ENCODE measurements around the gene ARHGEF10L.

The ARHGEF10L gene

GRCh38 chr1:17637055-17637454 is 97.6 kb downstream of the ARHGEF10L start:
- no peak overlapping the region for H4K91ac ChIP-seq (ENCODE audit: low read length)
- 99% methylated on average over 4 of the region's 4 CpGs for WGBS

GRCh38 chr1:17639703-17640340 is 100.3 kb downstream of the ARHGEF10L start:
- H3K4ac ChIP-seq (ENCODE audit: low read depth in 1 of 2, low read length in 2 of 2) = no peak overlapping the region
- no peak overlapping the region for H2AK5ac ChIP-seq (ENCODE audit: low read length, severe bottlenecking)
- no peak overlapping the region for H4K91ac ChIP-seq (ENCODE audit: low read length)
- no peaks in the 10 kb centered on the region for H3K27me3 ChIP-seq (ENCODE audit: control insufficient read depth in 1 of 2, insufficient read depth in 1 of 2, low read length in 2 of 2)
- H3K9ac ChIP-seq (ENCODE audit: low read length) = no peak overlapping the region
- no peak overlapping the region for H3K23ac ChIP-seq (ENCODE audit: low read length in 2 of 2)
- no peak overlapping the region for H2BK120ac ChIP-seq (ENCODE audit: low read depth, low read length)
- H3K4me3 ChIP-seq (ENCODE audit: insufficient read depth in 1 of 2, low read depth in 1 of 2, low read length in 2 of 2) = no peak overlapping the region
- 96% methylated on average over 14 of the region's 14 CpGs for WGBS
- no peak overlapping the region for H2BK15ac ChIP-seq (ENCODE audit: low read depth, poor library complexity, severe bottlenecking)
- no peak overlapping the region for H4K8ac ChIP-seq (ENCODE audit: low read length)
- H3K18ac ChIP-seq (ENCODE audit: low read depth in 1 of 2, low read length in 2 of 2) = no peak overlapping the region
- H3K79me1 ChIP-seq (replicated peaks; ENCODE audit: low read length, poor library complexity, severe bottlenecking) = no peaks in the 10 kb centered on the region
- H3K27ac ChIP-seq (ENCODE audit: low read length, poor library complexity, severe bottlenecking) = no peak overlapping the region
- DNase-seq = no peak
- no peak overlapping the region for H2AFZ ChIP-seq (ENCODE audit: low read depth, low read length)
- no peak overlapping the region for H3K4me2 ChIP-seq (ENCODE audit: low read length, poor library complexity, severe bottlenecking)
- H3K9me3 ChIP-seq (ENCODE audit: control insufficient read depth, low read length) = no peaks in the 10 kb centered on the region
- H2BK12ac ChIP-seq (ENCODE audit: low read length in 2 of 2) = no peak overlapping the region
- H3K4me1 ChIP-seq (ENCODE audit: control insufficient read depth, insufficient read depth, low read depth, low read length) = peaks cover 10% of the 10 kb centered on the region
- no peak overlapping the region for H2BK5ac ChIP-seq (ENCODE audit: low read depth, low read length, poor library complexity, severe bottlenecking)
- peaks cover 76 to 81% of the 10 kb centered on the region in 2 experiments for H3K36me3 ChIP-seq (ENCODE audit: control insufficient read depth in 1 of 2, insufficient read depth in 2 of 2, low read depth in 1 of 2, low read length in 2 of 2)
- H3K14ac ChIP-seq (ENCODE audit: low read length in 2 of 2) = no peak overlapping the region

More at GRCh38 chr1:17637055-17637454, 97.6 kb downstream of the ARHGEF10L start:
- DNase-seq = no peak
- no peak overlapping the region for H2BK5ac ChIP-seq (ENCODE audit: low read depth, low read length, poor library complexity, severe bottlenecking)
- no peak overlapping the region for H3K4me2 ChIP-seq (ENCODE audit: low read length, poor library complexity, severe bottlenecking)
- peaks cover 65 to 70% of the 10 kb centered on the region in 2 experiments for H3K36me3 ChIP-seq (ENCODE audit: control insufficient read depth in 1 of 2, insufficient read depth in 2 of 2, low read depth in 1 of 2, low read length in 2 of 2)
- no peak overlapping the region for H2BK12ac ChIP-seq (ENCODE audit: low read length in 2 of 2)
- no peak overlapping the region for H3K18ac ChIP-seq (ENCODE audit: low read depth in 1 of 2, low read length in 2 of 2)
- no peaks in the 10 kb centered on the region for H3K79me1 ChIP-seq (replicated peaks; ENCODE audit: low read length, poor library complexity, severe bottlenecking)
- H2BK120ac ChIP-seq (ENCODE audit: low read depth, low read length) = no peak overlapping the region
- H3K27ac ChIP-seq (ENCODE audit: low read length, poor library complexity, severe bottlenecking) = no peak overlapping the region
- H2AFZ ChIP-seq (ENCODE audit: low read depth, low read length) = no peak overlapping the region
- no peaks in the 10 kb centered on the region for H3K9me3 ChIP-seq (ENCODE audit: control insufficient read depth, low read length)
- H3K14ac ChIP-seq (ENCODE audit: low read length in 2 of 2) = peak overlapping the region in 1 of 2 experiments; percentile 18
- H4K8ac ChIP-seq (ENCODE audit: low read length) = no peak overlapping the region
- H3K27me3 ChIP-seq (ENCODE audit: control insufficient read depth in 1 of 2, insufficient read depth in 1 of 2, low read length in 2 of 2) = no peaks in the 10 kb centered on the region
- H3K4ac ChIP-seq (ENCODE audit: low read depth in 1 of 2, low read length in 2 of 2) = no peak overlapping the region
- peak overlapping the region; percentile 9 for H3K9ac ChIP-seq (ENCODE audit: low read length)
- peak overlapping the region; percentile 37 for H2AK5ac ChIP-seq (ENCODE audit: low read length, severe bottlenecking)
- H2BK15ac ChIP-seq (ENCODE audit: low read depth, poor library complexity, severe bottlenecking) = no peak overlapping the region
- H3K23ac ChIP-seq (ENCODE audit: low read length in 2 of 2) = peak overlapping the region in 1 of 2 experiments; percentile 23
- H3K4me3 ChIP-seq (ENCODE audit: insufficient read depth in 1 of 2, low read depth in 1 of 2, low read length in 2 of 2) = no peak overlapping the region
- H3K4me1 ChIP-seq (ENCODE audit: control insufficient read depth, insufficient read depth, low read depth, low read length) = peaks cover 24% of the 10 kb centered on the region

GRCh38 chr1:17640393-17640792 is 100.9 kb downstream of the ARHGEF10L start:
- no peaks in the 10 kb centered on the region for H3K79me1 ChIP-seq (replicated peaks; ENCODE audit: low read length, poor library complexity, severe bottlenecking)

GRCh38 chr1:17640975-17641374 is 101.5 kb downstream of the ARHGEF10L start:
- Histone ChIP-seq H3K27ac (ENCODE audit: low read length, poor library complexity, severe bottlenecking) (no peak overlapping the region), H3K27me3 (ENCODE audit: control insufficient read depth in 1 of 2, insufficient read depth in 1 of 2, low read length in 2 of 2) (no peaks in the 10 kb centered on the region), H3K14ac (ENCODE audit: low read length in 2 of 2) (no peak overlapping the region), H2BK120ac (ENCODE audit: low read depth, low read length) (no peak overlapping the region), H2BK15ac (ENCODE audit: low read depth, poor library complexity, severe bottlenecking) (no peak overlapping the region), H3K79me1 (replicated peaks; ENCODE audit: low read length, poor library complexity, severe bottlenecking) (no peaks in the 10 kb centered on the region), H4K91ac (ENCODE audit: low read length) (no peak overlapping the region), H3K9ac (ENCODE audit: low read length) (no peak overlapping the region), H2BK12ac (ENCODE audit: low read length in 2 of 2) (no peak overlapping the region), H3K4ac (ENCODE audit: low read depth in 1 of 2, low read length in 2 of 2) (no peak overlapping the region), H4K8ac (ENCODE audit: low read length) (no peak overlapping the region), H2BK5ac (ENCODE audit: low read depth, low read length, poor library complexity, severe bottlenecking) (no peak overlapping the region), H3K18ac (ENCODE audit: low read depth in 1 of 2, low read length in 2 of 2) (no peak overlapping the region), H2AFZ (ENCODE audit: low read depth, low read length) (no peak overlapping the region), H3K9me3 (ENCODE audit: control insufficient read depth, low read length) (no peaks in the 10 kb centered on the region), H3K4me3 (ENCODE audit: insufficient read depth in 1 of 2, low read depth in 1 of 2, low read length in 2 of 2) (no peak overlapping the region), H3K4me2 (ENCODE audit: low read length, poor library complexity, severe bottlenecking) (no peak overlapping the region), H3K23ac (ENCODE audit: low read length in 2 of 2) (no peak overlapping the region), H3K36me3 (ENCODE audit: control insufficient read depth in 1 of 2, insufficient read depth in 2 of 2, low read depth in 1 of 2, low read length in 2 of 2) (peaks cover 76% of the 10 kb centered on the region in 2 experiments), H2AK5ac (ENCODE audit: low read length, severe bottlenecking) (no peak overlapping the region), H3K4me1 (ENCODE audit: control insufficient read depth, insufficient read depth, low read depth, low read length) (peaks cover 10% of the 10 kb centered on the region)
- no peak for DNase-seq
- WGBS = 98% methylated on average over 5 of the region's 8 CpGs

More at GRCh38 chr1:17640393-17640792, 100.9 kb downstream of the ARHGEF10L start:
- Histone ChIP-seq H2AK5ac (ENCODE audit: low read length, severe bottlenecking) (no peak overlapping the region), H3K14ac (ENCODE audit: low read length in 2 of 2) (no peak overlapping the region), H2AFZ (ENCODE audit: low read depth, low read length) (no peak overlapping the region), H3K36me3 (ENCODE audit: control insufficient read depth in 1 of 2, insufficient read depth in 2 of 2, low read depth in 1 of 2, low read length in 2 of 2) (peaks cover 76 to 78% of the 10 kb centered on the region in 2 experiments), H3K4me2 (ENCODE audit: low read length, poor library complexity, severe bottlenecking) (no peak overlapping the region), H3K9ac (ENCODE audit: low read length) (no peak overlapping the region), H3K4ac (ENCODE audit: low read depth in 1 of 2, low read length in 2 of 2) (no peak overlapping the region), H3K4me1 (ENCODE audit: control insufficient read depth, insufficient read depth, low read depth, low read length) (peaks cover 10% of the 10 kb centered on the region), H3K18ac (ENCODE audit: low read depth in 1 of 2, low read length in 2 of 2) (no peak overlapping the region), H3K4me3 (ENCODE audit: insufficient read depth in 1 of 2, low read depth in 1 of 2, low read length in 2 of 2) (no peak overlapping the region), H2BK15ac (ENCODE audit: low read depth, poor library complexity, severe bottlenecking) (no peak overlapping the region), H4K91ac (ENCODE audit: low read length) (no peak overlapping the region), H3K9me3 (ENCODE audit: control insufficient read depth, low read length) (no peaks in the 10 kb centered on the region), H3K27ac (ENCODE audit: low read length, poor library complexity, severe bottlenecking) (no peak overlapping the region), H2BK12ac (ENCODE audit: low read length in 2 of 2) (no peak overlapping the region), H2BK120ac (ENCODE audit: low read depth, low read length) (no peak overlapping the region), H3K27me3 (ENCODE audit: control insufficient read depth in 1 of 2, insufficient read depth in 1 of 2, low read length in 2 of 2) (no peaks in the 10 kb centered on the region), H3K23ac (ENCODE audit: low read length in 2 of 2) (no peak overlapping the region), H2BK5ac (ENCODE audit: low read depth, low read length, poor library complexity, severe bottlenecking) (no peak overlapping the region), H4K8ac (ENCODE audit: low read length) (no peak overlapping the region)
- WGBS = 100% methylated on average over 2 of the region's 5 CpGs
- DNase-seq = no peak
